IPS-18a (cell line): ENCODE measurements around the gene CCDC85A.

Experiments
- H3K27ac ChIP-seq: one replicate; pipeline ENCODE4 v1.5.1; 2013; ENCODE audit warnings: low read length
- H3K27me3 ChIP-seq: one replicate; pipeline ENCODE4 v1.6.1; 2013; ENCODE audit warnings: mild to moderate bottlenecking, low read length; ENCODE audit not compliant: control insufficient read depth, insufficient read depth
- H3K36me3 ChIP-seq: one replicate; pipeline ENCODE4 v1.6.1; 2013; ENCODE audit warnings: low read depth, low read length; ENCODE audit not compliant: control insufficient read depth
- H3K4me1 ChIP-seq: one replicate; pipeline ENCODE4 v1.6.1; 2013; ENCODE audit warnings: low read depth, low read length; ENCODE audit not compliant: control insufficient read depth
- H3K4me3 ChIP-seq: one replicate; pipeline ENCODE4 v1.5.1; 2013; ENCODE audit warnings: low read length
- H3K9ac ChIP-seq: one replicate; pipeline ENCODE4 v1.6.1; 2013; ENCODE audit warnings: mild to moderate bottlenecking, low read length, moderate library complexity
- H3K9me3 ChIP-seq: one replicate; pipeline ENCODE4 v1.6.1; 2013; ENCODE audit warnings: low read depth, low read length; ENCODE audit not compliant: control insufficient read depth

Gene CCDC85A

GRCh38 chr2:56338232-56338631 lies 154.4 kb downstream of the CCDC85A start:
- Histone ChIP-seq H3K9ac (no peak overlapping the region), H3K27me3 (no peaks in the 10 kb centered on the region), H3K36me3 (no peaks in the 10 kb centered on the region), H3K27ac (no peak overlapping the region), H3K4me3 (no peak overlapping the region), H3K4me1 (peaks cover 22% of the 10 kb centered on the region), H3K9me3 (no peaks in the 10 kb centered on the region)

DNA sequence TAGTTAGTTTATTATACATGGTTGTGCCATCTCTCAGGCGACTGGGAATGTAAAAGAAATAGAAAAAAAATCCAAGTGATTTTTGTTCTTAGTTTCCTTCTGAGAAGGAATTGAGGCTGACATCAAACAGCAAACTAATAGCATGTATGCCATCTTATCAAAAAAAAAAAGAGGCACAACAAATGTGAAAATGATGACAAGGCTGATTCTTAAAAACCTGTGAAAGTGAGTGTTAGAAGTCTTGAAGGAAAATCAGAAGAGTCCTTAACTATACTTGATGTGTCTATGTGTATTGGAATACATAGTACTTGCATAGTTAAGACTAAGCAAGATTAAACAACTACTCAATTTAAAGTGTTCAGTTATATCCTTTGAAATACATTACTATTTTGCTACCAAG lies 161.0 kb downstream of the CCDC85A start:
- no peak overlapping the region for H3K4me3 ChIP-seq
- H3K27me3 ChIP-seq, result no peaks in the 10 kb centered on the region
- H3K36me3 ChIP-seq, result no peaks in the 10 kb centered on the region
- no peak overlapping the region for H3K27ac ChIP-seq
- no peak overlapping the region for H3K9ac ChIP-seq
- peaks cover 5% of the 10 kb centered on the region for H3K4me1 ChIP-seq
- no peaks in the 10 kb centered on the region for H3K9me3 ChIP-seq

- Histone ChIP-seq H3K9ac (no peak overlapping the region), H3K27me3 (no peaks in the 10 kb centered on the region), H3K4me1 (peaks cover 5% of the 10 kb centered on the region), H3K36me3 (no peaks in the 10 kb centered on the region), H3K4me3 (no peak overlapping the region), H3K9me3 (no peaks in the 10 kb centered on the region), H3K27ac (no peak overlapping the region)
These were observed 164.1 kb downstream of the CCDC85A start for GRCh38 chr2:56347881-56348280.

GRCh38 chr2:56348392-56349210 lies 164.8 kb downstream of the CCDC85A start:
- no peaks in the 10 kb centered on the region for H3K36me3 ChIP-seq
- H3K27ac ChIP-seq, result no peak overlapping the region

DNA sequence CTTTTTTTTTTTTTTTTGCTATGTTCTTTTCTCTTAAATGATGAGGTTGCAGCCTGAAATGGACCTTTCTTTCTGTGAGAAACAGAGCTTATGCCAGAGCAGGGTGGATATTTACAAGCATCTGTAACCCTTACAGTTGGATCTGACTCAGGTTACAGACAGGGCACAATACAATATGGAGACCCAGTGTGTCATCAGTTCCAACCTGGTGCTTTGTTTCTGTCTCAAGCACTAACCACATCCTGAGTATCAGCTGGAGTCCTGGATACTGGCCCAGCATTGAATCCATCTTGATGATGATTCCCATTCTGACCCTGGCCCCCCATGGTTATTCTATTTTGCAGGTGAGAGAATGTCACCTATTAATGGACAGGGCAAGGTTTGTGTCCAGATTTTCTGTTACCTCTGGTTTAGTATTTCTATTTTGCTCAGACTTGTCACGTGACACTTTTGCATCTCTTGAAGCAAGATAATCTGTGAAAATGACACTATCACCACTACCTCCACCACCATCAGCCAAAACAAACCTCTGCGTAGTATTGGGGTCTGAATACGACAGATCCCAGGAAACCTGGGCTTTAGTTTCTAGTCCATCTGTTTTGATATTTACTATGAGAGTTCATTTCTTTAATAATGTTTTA lies 174.0 kb downstream of the CCDC85A start:
- no peak overlapping the region for H3K27ac ChIP-seq
- no peaks in the 10 kb centered on the region for H3K36me3 ChIP-seq
- H3K9me3 ChIP-seq, result no peaks in the 10 kb centered on the region
- no peak overlapping the region for H3K4me3 ChIP-seq
- H3K27me3 ChIP-seq, result no peaks in the 10 kb centered on the region
- H3K9ac ChIP-seq, result no peak overlapping the region
- no peaks in the 10 kb centered on the region for H3K4me1 ChIP-seq

More at GRCh38 chr2:56348392-56349210, 164.8 kb downstream of the CCDC85A start:
- Histone ChIP-seq H3K9me3 (no peaks in the 10 kb centered on the region), H3K9ac (no peak overlapping the region), H3K4me1 (peaks cover 5% of the 10 kb centered on the region), H3K4me3 (no peak overlapping the region), H3K27me3 (no peaks in the 10 kb centered on the region)

DNA sequence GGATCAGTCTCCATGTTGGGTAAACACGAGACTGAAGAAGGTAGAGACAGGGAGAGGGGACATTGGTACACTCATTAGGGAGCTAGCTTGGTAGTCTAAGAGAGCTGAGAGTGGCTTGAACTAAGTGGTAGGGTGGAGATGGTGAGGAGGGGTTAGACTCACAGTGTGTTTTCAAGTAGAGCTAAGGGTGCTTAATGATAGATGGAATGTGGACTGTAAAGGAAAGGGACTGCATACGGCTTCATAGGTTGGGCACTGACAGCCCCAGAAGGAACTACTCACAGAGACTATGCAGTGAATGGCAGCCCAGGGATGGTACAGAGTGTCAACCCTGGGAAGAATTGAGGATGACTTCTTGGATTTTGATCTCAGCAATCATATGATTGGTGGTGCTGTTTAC lies 178.1 kb downstream of the CCDC85A start:
- H3K9me3 ChIP-seq, result no peaks in the 10 kb centered on the region
- H3K9ac ChIP-seq, result no peak overlapping the region
- H3K27ac ChIP-seq, result no peak overlapping the region
- no peaks in the 10 kb centered on the region for H3K36me3 ChIP-seq
- H3K4me3 ChIP-seq, result no peak overlapping the region
- no peaks in the 10 kb centered on the region for H3K4me1 ChIP-seq
- H3K27me3 ChIP-seq, result no peaks in the 10 kb centered on the region

DNA sequence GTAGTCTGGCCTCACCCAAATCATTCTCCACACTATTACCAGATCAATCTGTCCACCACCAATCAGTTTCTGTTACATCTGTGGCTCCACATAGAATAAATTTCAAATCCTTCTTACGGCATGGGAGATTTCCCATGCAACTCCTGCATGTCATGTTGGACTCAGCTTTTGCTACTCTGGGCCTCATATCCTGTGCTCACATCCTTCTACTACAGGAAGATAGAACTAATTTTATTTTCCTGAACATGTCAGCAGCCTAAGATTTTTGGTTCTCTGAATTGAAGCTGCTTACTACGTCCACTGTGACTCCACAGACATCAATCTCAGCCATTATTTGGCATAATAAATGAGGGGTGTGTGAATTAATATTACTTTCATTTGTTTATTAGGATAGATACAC lies 181.1 kb downstream of the CCDC85A start:
- H3K36me3 ChIP-seq, result no peaks in the 10 kb centered on the region
- H3K27me3 ChIP-seq, result no peaks in the 10 kb centered on the region
- no peak overlapping the region for H3K9ac ChIP-seq
- H3K4me1 ChIP-seq, result no peaks in the 10 kb centered on the region
- H3K4me3 ChIP-seq, result no peak overlapping the region
- no peak overlapping the region for H3K27ac ChIP-seq
- H3K9me3 ChIP-seq, result no peaks in the 10 kb centered on the region

DNA sequence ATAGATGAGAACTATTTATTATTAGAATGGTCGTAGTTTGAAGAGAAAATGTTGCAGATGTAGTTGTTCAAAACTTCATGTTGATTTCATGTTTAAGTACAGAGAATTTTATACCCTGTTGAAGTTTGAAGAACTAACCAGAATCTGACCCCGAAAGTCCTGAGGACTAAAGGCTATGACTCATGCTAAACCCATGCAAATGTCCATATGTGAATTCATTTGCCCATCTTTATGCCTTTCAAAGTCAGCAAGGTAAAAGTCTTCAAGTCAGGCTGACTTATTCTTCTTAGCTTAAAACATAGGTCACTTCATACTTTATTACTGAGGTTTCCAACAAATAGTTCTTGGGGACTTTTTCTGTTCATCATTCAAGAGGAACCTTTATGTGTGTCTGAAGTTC lies 185.5 kb downstream of the CCDC85A start:
- H3K27ac ChIP-seq, result no peak overlapping the region
- no peaks in the 10 kb centered on the region for H3K36me3 ChIP-seq

GRCh38 chr2:56372071-56372656 lies 188.4 kb downstream of the CCDC85A start:
- Histone ChIP-seq H3K27ac (no peak overlapping the region), H3K9me3 (no peaks in the 10 kb centered on the region), H3K4me1 (no peaks in the 10 kb centered on the region), H3K36me3 (no peaks in the 10 kb centered on the region), H3K27me3 (no peaks in the 10 kb centered on the region), H3K9ac (no peak overlapping the region), H3K4me3 (no peak overlapping the region)

More for the DNA sequence above, 185.5 kb downstream of the CCDC85A start:
- Histone ChIP-seq H3K4me1 (no peaks in the 10 kb centered on the region), H3K4me3 (no peak overlapping the region), H3K27me3 (no peaks in the 10 kb centered on the region), H3K9me3 (no peaks in the 10 kb centered on the region), H3K9ac (no peak overlapping the region)

DNA sequence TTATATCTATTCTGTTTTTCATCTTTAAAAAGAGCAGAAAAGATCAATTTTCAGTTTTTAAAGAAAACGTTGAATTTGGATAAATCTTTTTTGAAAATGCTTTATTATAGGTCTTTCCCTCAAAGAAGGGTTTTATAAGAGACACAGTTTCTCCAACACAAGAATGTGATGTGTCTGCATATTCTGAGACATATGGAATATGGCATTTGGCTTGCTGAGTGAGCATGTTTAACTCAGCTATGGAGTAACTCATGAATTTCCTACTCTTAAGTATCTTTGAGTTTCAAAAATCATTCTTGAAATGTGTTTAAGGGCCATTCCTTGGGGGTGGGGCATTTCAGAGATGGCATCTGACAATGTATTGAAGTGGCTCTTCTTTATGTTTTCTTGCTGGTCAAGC lies 191.5 kb downstream of the CCDC85A start:
- Histone ChIP-seq H3K4me1 (peaks cover 2% of the 10 kb centered on the region), H3K9me3 (no peaks in the 10 kb centered on the region), H3K27me3 (no peaks in the 10 kb centered on the region), H3K4me3 (no peak overlapping the region), H3K27ac (no peak overlapping the region), H3K36me3 (no peaks in the 10 kb centered on the region), H3K9ac (no peak overlapping the region)

DNA sequence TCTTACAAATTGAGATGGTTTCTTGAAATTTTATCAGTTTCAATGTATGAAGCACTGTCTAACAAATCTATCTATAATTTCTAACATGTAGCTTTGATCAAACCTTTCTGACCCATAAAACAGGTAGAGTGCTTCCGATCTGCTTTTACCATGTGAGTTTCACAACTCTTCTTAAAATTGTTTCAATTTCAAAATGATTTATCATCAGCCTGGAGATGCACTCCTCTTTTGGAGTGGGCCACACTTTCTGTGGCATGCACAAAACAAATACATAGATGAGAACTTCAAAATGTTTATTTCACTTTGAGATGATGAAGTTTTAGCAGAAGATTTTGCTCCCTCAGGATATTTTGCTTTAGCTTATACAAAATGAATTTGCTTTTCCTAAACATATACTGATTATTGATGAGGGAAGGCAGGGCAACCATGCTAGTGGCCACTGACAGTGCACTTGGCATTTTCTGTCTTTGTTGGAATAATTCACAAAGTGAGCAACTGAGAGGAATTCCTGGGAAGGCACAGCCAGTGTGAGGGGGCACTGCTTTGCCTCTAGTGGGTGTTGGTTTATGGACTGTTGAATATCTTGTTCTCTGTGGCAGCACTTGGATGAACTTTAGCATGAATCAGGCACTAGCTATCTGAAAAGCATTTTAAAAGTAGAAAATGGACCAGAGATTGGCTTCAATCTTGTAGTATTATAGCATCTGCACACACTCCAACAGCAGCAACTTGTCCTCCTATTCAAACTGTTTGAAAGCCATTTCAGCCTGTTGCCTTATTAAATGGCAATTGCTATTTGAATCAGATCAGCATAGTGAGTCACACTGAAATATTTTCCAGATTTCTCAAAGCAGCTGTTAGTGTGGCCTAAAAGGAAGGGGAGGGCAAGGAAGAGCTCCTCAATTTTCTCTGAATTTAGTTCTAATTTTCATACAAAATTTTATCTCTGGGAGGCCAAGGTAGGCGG lies 193.2 kb downstream of the CCDC85A start:
- H3K27me3 ChIP-seq, result no peaks in the 10 kb centered on the region
- no peaks in the 10 kb centered on the region for H3K36me3 ChIP-seq
- no peaks in the 10 kb centered on the region for H3K9me3 ChIP-seq
- H3K9ac ChIP-seq, result no peak overlapping the region
- no peak overlapping the region for H3K4me3 ChIP-seq
- H3K27ac ChIP-seq, result no peak overlapping the region
- peaks cover 2% of the 10 kb centered on the region for H3K4me1 ChIP-seq
